HTERT RPE-1 (cell line): Measurements from ENCODE around the gene SSC5D.
"Not testable (repeated sequence)": the region's sequence is repeated elsewhere in the genome, so short reads cannot be mapped to it uniquely, and the experiment has no call there.

Experiments used
- in situ Hi-C: fragments of 300-500 bp; cut with MboI; formaldehyde crosslinking; loops from 4 replicates; pipeline ENCODE4 v1.14.3; 2020; ENCODE audit warnings: low sequenced_read_pairs

The SSC5D gene

DNA sequence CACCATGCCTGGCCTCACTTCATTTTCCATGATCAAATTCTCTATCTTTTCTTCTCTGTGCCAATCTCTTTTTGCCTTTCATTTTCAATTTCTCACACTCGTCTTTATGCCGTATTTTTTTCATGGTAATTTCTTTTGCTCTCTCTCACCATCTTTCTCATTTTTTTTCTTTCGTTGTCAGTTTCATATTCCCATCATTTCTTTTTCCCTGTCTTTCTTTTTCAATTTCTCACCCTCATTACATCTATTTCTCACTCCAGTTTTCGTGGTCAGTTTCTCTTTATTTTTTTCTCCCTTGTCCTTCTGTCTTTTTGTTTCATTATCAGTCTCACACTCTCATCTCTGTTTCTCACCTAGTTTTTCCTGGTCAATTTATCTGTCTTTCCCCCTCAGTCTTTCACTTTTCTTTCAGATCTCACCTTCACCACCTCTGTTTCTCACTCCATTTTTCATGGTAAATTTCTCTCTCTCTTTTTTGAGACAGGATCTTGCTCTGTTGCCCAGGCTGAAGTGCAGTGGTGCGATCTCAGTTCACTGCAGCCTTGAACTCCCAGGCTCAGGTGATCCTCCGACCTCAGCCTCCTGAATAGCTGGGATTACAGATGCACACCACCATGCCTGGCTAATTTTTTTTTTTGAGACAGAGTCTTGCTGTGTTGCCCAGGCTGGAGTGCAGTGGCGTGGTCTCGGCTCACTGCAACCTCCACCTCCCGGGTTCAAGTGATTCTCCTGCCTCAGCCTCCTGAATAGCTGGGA lies 14.1 kb downstream of the SSC5D start:
- in situ Hi-C loops = no loop called here

DNA sequence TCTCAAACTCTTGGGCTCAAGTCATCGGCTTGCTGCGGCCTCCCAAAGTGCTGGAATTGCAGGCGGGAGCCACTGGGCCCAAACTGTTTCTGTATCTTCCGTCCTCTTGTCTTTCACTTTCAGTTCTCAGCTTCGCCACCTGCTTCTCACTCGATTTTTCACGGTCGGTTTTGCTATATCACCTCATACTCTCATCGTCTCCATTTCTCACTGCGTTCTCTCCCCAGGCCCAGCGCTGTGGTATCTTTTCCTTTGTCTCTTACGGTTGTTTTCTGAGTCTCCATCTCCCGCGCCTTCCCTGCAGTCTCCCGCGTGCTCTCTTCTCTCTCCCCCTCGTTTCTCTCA lies 14.9 kb downstream of the SSC5D start:
- in situ Hi-C loops = no loop called here

DNA sequence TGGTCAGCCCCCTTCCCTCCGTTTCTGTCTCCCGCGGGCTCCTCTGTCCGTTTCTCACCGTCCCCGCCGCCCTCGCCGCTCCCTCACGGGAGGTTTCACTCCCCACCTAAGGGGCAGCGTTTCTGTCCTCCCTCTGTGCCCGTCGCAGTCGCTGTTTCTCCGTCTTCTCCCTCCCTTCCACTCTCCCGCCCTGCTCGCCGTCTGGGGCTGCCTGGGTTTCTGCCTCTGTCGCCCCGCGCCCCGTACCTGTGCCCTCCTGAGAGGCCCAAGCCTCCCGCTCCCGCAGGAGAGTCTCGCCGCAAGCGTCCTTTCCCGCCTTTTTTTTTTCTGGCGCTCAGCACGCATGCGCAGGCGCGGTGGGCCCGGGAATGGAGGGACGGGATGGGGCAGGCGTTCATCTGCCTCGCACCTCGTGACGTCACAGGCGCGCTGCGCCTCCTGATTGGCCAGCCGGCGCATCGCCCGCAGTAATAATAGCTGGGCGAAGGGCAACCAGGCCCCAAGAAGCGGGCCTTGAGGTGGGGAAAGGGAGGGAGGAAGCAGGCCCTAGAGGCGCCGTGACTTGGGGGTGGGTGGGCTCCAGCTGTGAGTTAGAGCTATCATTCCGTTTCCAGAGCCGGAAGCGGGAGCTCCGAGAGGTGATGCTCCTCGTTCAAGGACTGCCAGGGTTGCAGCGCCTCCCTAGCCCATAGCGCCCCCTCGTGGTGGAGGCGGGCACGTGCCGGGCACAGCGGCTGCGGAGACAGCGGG lies 15.4 kb downstream of the SSC5D start:
- in situ Hi-C loops = no loop called here

DNA sequence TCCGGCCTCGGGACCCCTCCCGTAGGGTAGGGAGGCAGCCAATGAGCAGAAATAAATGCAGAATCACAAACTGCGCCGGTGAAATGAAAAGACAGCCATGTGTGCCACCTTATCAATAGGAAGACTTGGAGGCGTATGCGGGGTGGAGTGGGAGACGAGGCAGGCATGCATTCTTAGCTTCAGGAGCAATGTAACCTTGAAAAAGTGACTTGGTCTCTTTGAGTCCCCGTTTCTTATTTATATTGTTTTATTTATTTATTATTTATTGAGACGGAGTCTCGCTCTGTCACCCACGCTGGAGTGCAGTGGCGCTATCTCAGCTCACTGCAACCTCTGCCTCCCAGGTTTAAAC lies 16.0 kb downstream of the SSC5D start:
- in situ Hi-C loops = no loop called here

DNA sequence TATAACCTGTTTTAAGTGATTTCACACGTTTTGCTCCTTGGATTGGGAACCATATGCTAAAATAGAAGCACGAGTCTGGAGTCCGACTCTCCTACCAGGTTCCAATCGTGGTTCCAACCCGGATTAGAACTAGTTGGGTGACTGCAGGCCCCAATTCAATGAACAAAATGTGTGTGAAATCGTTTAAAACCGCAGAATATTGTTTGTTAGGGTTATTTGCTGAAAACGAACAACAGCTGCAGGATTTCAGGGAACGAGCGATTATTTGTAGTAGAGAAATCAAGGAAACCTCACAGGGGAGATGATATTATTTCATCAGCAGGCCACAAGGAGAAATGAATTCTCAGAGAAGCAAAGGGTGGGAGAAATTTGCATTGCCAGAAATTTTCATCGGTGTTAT lies 16.7 kb downstream of the SSC5D start:
- in situ Hi-C loops = no loop called here

DNA sequence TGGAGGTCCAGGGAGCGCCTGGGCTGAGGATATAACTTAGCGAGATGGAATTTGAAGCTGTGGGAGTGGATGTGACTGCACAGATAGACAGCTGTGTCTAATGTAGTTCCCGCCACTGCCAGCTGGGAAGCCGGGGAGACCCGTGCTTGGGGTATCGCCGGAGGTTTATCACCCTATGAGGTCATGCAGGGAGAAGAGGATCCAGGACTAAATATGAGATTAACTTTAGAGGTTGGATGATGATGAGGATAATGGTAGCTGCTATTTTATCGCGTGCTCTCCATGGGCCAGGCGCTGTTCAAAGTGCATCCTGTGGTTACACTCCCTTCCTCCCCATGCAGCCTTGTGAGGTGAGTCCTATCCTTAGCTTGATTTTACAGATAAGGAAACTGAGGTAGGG lies 19.9 kb downstream of the SSC5D start:
- in situ Hi-C loops = no loop called here

DNA sequence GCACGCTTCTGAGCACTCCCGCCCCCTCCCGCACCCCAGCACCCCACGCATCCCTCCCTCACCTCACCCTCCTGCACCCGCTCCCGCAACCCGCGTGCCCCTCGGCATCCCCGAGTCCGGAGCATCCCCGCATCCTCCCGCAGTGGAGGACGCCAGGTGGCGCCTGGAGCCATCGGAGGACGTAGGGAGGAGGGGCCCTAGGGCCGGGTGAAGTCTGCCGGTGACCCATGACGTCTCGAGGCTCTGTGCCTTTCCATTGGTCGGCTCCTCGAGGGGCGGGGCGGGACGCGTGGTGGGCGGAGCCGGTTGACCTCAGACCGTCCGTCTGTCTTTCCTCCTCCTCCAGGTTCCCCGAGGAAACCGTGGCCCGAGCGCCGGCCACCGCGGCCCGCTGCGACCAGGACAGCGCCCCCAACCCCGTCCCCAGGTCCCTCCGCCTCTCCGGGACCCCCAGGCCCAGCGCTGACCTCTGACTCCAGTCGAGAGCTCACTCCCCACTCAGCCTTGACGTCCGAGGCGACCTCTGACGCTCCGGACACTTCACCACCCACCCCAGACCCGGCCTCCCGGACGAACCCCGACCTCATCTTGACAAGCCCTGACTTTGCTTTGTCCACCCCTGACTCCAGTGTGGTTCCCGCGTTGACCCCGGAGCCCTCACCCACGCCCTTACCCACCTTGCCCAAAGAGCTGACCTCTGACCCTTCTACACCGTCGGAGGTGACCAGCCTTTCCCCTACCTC lies 28.8 kb downstream of the SSC5D start:
- in situ Hi-C loops = no loop called here

DNA sequence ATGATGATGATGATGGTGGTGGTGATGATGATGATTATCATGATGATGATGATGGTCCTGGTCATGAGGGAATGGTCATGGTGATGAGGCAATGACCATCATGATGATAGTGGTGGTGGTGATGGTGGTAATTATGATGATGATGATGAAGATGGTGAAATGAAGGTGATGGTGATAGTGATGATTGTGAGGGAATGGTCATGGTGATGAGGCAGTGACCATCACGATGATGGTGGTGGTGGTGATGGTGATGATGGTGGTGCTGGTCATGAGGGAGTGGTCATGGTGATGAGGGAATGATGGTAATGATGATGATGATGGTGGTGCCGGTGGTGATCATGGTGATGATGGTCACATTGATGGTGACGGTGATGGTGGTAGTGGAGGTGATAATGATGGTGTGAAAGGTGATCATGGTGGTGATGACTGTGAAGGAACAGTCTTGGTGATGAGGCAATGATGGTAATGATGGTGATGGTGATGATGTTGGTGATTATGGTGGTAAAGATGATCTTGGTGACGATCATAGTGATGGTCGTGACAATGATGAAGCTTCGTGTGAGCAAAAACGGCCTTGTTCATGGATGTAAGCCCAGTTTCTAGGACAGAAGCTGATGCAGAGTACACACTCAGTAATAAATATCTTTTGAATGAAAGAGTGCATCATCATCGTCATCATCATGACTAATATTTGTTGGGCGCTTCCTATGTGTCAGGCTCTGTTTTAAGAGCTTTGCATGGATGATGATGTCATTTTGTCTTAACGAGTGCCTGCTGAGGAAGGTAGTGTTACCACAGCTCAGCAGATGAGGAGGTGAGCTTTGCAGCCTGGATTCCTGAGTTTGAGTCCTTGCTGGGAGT lies 31.4 kb downstream of the SSC5D start:
- in situ Hi-C loops = no loop called here

DNA sequence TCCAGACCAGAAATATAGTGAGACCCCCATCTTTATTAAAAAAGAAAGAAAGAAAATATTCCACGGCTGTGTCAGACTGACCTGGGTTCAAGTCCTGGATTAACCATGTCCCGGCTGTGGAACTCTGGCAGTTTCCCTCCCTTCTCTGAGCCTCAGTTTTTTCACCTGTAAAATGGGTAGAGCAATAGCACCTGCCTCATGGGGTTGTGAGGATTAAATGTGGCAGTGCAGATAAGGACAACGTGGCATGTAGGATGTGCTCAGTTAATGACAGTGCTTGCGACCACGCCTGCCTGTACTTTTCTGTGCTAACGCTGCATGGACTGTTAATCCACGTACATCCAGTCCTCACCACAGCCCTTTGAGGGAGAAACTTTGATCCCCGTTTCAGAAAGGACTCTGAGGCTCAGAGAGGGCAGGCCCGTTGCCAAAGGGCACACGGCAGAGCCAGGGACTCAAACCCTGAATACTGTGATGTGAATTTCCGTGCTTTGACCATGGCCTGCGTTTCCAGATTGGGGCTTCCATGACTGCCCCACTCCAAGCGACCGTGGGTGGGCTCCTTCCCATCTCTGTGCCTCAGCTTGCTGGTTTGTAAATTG lies 32.6 kb downstream of the SSC5D start:
- in situ Hi-C loops = no loop called here

DNA sequence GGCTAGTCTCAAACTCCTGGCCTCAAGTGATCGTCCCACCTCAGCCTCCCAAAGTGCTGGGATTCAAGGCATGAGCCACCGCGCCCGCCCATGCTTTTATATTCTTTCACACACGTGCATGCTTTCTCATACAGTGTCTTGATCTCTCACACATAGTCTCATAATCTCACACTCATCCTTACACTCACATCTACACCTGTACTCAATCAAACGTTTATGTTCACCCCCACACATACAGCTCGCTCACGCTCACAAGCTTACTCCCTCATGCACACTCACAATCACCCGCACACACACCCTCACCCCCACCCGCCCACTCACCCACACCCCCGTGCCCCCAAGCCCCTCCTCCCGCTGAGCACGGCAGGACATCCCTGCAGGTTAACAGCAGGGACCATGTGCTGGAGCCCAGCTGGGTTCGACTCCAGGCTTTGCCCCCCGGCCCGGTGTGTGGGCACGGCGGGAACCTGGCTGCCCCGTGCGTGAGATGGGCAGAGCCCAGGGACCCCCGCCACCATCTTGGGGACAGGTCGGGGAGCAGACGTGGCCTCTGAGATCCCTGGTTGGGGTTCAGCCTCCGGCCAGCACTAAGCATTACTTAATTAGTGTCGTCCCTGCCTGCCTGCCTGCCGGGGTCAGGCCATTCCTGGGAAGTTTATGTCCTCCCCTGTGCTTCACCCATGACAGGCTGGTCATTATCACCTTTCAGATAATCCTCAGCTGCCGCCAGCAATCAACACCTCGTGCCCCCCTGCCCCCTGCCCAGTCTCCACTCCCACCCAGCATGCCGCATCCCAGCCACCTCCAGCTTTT lies 37.3 kb downstream of the SSC5D start:
- in situ Hi-C loops = no loop called here

DNA sequence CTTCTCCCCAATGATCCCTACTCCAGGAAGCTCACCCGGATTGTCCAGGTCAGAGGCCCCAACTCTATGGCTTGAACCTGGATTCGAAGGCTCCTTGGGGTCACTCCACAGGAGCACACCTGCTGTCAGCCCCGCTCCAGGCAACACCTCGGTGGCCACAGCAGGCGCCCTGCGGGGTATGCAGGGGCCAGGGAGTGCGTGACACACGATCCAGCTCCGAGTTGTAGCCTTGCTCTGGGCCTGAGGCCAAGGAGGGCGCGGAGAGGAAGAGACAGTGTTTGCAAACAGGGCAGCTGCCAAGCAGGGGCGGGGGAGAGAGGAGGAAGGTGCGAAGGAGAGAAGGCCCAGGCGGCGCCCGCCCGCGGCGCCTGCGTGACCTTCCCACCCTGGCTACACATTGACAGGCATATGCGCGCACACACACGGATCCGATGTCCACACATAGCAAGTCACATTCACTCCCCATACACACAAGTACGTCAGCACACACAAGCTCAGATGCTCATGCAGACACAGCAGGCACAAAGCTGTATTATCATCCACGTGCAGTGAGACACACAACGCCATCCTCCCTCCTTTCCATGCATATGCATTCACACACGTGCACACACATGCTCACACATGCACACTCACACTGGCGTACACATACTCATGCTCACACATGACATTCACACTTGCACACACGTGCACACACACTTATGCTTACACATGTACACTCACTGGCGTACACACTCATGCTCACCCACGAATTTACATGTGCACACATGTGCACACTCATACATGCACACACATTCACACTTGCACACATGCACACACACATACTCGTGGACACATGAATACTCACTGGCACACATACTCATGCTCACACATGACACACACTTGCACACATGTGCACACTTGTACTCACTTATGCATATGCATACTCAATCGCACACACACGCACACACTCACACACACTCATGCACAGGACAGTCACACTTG lies 38.3 kb downstream of the SSC5D start:
- in situ Hi-C loops = no loop called here

DNA sequence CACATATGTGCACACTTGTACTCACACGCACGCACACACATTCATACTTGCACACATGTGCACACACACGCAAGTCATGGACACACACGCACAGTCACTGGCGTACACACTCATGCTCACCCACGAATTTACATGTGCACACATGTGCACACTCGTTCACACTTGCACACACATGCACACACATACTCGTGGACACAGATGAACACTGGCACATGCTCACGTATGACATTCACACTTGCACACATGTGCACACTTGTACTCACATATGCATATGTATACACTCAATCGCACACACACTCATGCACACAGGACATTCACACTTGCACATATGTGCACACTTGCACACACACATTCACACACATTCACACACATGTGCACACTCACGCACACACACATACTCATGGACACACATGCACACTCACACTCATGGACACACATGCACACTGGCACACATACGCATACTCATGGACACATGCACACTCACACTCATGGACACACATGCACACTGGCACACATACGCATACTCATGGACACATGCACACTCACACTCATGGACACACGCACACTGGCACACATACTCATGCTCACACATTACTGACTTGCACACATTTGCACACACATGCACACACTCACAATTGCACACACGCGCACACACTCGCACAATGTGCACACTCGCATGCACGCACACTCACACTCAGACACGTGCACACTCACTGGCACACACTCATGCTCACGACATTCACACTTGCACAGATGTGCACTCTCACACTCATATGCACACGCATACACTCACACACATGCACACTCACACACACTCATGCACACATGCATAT lies 39.2 kb downstream of the SSC5D start:
- in situ Hi-C loops = no loop called here

DNA sequence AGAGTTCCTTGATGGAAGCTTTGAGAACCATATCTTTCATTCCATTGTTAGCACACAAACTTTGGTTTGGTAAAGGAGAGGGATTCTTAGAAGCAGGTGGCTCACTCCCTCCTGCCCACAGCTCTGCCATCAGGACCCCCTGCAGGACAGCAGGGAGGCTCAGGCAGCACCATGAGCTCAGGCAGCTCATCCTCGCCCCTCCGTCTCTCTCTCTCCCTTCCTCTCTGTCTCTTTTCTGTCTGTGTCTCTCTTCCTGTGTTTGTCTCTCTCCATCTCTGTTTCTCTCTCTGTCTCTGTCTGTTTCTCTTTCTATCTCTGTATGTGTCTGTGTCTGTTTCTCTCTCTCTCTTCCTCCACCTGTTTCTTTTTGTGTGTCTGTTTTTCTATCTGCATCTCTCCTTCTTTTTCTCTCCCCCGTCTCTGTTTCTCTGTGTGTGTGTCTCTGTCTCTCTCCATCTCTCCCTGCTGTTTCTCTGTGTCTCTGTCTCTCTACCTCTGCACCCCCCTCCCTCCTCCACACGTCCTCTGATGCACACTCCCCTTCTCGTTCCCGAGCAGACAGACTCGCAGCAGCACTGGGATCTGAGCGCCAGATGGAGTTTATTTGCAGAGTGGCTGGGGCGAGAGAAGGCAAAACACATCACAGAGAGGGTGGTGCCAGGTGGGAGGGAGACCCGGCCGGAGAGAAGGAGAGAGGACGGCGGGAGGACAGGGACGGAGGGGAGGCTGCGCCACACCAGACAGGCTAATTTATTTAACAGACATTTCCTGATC lies 40.0 kb downstream of the SSC5D start:
- in situ Hi-C loops = no loop called here

DNA sequence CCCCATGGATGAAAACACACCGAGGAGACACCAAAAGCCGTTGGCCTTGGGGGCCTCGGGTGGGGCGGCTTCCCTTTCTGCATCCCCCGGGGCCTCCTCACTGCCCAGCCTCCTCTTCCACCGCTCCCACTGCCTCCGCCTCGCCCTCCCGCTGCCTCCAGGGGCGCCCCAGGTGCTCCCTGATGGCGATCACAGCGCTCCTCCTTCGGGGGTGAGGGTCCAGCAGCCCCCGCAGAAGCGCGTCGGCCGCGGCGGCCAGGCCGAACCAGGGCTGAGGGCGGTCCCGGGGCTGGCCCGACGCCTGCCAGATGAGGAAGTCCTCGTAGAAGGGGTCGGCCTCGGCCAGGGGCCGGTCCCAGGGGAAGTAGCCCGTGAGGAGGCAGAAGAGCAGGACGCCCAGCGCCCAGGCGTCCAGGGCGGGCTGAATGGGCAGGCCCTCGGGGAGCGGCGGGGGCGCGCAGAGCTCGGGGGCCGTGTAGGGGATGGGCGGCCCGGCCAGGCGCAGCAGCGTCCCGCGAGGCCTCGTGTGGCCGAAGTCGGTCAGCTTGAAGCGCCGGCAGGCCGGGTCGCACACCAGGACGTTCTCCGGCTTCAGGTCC lies 41.5 kb downstream of the SSC5D start:
- in situ Hi-C loops = no loop called here

DNA sequence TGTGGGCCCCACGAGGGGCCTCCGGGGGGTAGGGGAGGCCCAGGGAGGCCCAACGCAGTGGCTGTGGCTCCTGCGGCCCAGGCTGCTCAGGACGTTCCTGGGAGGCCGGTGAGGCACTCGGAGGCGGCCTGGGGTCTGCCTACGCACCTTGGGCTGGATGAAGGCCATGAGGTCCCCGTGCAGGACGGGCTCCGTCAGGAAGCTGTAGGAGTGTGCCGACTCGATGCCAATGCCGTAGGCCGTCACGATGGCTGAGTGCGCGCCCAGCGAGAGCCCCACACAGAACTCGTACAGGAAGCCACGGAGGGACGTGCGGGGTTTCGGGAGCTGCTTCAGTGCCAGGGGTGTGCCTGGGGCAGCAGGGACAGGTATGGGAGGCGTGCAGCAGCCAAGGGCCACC lies 42.8 kb downstream of the SSC5D start:
- in situ Hi-C loops = no loop called here

DNA sequence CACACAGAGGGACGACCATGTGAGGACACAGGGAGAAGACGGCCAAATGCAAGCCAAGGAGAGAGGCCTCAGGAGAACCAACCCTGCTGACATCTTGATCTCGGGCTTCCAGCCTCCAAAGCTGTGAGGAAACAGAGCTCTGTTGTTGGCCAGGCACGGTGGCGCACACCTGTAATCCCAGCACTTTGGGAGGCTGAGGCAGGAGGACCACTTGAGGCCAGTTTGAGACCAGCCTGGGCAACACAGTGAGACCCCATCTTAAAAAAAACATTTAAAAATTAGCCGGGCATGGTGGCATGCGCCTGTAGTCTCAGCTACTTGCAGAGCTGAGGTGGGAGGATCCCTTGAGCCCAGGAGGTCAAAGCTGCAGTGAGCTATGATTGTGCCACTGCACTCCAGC lies 46.0 kb downstream of the SSC5D start:
- in situ Hi-C loops = not testable (repeated sequence)
